Mononuclear cell (primary cell): ENCODE results near the gene SLC49A3. TPM values are rescaled to one million over a fixed set of nuclear protein-coding genes. Genes with fewer than 3 reads are reported as not detected.
"Not testable (repeated sequence)": the region's sequence is repeated elsewhere in the genome, so short reads cannot be mapped to it uniquely, and the experiment has no call there.

Experiments used
- H3K27me3 ChIP-seq: 2 replicates; pipeline ENCODE4 v1.6.0; 2011; ENCODE audit warnings: low read length, control low read depth; ENCODE audit not compliant: insufficient read depth
- H3K4me1 ChIP-seq: 2 replicates; pipeline ENCODE4 v1.5.1; 2011; ENCODE audit warnings: mild to moderate bottlenecking, low read length, control low read depth; ENCODE audit not compliant: insufficient read depth
- H3K4me3 ChIP-seq: 2 replicates; pipeline ENCODE4 v1.5.1; 2011; ENCODE audit warnings: mild to moderate bottlenecking, low read length, moderate library complexity
- H3K9me3 ChIP-seq: 2 replicates; pipeline ENCODE4 v1.5.1; 2011; ENCODE audit warnings: low read depth, mild to moderate bottlenecking, control low read depth, low read length
- total RNA-seq: library from RNA; depleted of rRNA; stranded (reverse); fragments of >200 nt; gene quantifications from one replicate; pipeline ENCODE4 v1.2.3, GENCODE V29; 2012

The SLC49A3 gene
- 2.9 TPM for total RNA-seq

DNA sequence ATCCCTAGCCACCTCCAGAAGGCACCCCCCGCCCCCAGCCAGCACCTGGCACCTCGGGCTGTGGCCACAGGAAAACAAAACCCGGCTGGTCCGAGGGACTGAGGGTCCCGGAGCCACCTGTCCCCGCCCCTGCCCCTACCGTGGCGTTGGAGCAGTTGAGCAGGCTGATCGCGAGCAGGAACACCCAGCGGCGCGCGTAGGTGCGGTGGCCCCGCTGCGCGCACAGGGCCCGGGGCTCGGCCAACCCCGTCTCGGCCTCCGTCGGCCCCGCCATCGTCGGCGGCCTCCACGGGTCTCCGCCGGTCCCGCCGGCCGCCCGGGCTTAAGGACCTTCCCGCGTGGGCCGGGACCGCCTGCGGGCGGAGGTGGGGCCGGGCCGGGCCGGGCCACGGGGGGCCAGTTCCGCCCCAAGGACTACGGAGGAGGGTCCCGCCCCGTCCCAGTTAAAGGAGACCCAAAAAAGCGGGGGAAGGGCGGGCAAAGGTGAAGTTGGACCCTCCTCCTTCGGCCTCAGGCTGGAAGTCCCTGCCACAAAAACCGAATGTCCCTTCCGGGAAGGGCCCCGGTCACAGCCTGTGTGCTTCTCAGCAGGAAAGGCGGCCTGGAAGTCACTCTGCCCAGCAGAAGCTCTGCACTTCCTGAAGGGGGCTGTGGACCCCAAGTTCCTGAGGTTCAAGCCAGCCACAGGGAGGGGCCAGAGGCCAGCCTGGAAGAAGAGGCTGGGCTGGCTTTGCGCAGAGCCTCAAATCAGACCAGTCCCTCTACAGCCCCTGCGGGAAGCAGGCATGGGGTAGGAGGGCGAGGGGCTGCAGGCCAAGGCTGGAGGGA, at the start of gene SLC49A3:
Gene SLC49A3 (minus strand): TSS at position 298 of the 828 bp plus-strand sequence. CDS start 24 bp downstream, at position 274.
- Histone ChIP-seq H3K27me3 (no peaks in the 10 kb centered on the region), H3K4me1 (peaks cover 40% of the 10 kb centered on the region), H3K9me3 (no peaks in the 10 kb centered on the region), H3K4me3 (peak within 1 kb of the TSS; percentile 36)

DNA sequence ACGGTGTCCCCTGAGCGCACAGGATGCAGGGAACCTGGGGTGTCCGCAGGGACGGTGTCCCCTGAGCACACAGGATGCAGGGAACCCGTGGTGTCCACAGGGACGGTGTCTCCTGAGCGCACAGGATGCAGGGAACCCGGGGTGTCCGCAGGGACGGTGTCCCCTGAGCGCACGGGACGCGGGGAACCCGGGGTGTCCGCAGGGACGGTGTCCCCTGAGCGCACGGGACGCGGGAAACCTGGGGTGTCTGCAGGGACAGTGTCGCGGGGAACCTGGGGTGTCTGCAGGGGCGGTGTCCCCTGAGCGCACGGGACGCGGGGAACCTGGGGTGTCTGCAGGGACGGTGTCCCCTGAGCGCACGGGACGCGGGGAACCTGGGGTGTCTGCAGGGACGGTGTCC, 47.6 kb upstream of the SLC49A3 start:
- H3K4me3 ChIP-seq, H3K27me3 ChIP-seq, H3K4me1 ChIP-seq, H3K9me3 ChIP-seq: not testable (repeated sequence)

DNA sequence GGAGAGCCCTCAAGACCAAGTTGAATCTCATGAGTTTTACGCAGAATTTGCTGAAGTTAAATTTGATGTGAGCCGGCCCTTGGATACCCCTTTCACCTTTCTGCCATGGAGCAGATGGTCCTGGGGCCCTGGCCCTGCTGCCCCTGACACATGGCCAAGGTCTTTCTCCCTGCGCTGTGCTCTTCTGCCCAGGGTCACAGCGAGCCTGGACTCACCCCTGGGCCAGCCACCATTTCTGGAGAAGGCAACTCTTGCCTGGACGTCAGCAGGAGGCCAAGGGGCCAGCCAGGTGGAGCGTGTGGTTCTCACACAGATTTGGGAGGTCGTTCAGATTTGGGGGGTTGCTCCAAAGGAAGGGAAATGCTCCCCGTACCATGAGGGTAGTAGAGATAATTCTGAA, 46.6 kb upstream of the SLC49A3 start:
- Histone ChIP-seq H3K27me3 (no peaks in the 10 kb centered on the region), H3K9me3 (no peaks in the 10 kb centered on the region), H3K4me1 (no peaks in the 10 kb centered on the region), H3K4me3 (no peak overlapping the region)

DNA sequence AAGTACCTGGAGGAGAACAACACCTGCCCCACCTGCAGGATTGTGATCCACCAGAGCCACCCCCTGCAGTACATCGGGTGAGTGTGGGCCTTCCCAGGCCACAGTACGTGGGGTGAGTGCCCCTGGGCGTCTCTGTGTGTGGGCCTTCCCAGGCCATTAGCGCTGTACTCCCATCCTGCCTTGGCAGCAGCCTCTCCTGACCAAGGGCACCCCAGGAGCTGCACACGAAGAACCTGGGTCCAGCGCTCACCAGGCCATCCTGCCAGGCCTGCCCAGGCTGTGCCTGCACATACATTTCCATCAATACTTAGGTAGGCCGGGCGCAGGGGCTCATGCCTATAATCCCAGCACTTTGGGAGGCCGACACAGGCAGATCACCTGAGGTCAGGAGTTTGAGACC, 46.0 kb upstream of the SLC49A3 start:
- Histone ChIP-seq H3K4me1 (no peaks in the 10 kb centered on the region), H3K9me3 (no peaks in the 10 kb centered on the region), H3K27me3 (no peaks in the 10 kb centered on the region), H3K4me3 (no peak overlapping the region)

DNA sequence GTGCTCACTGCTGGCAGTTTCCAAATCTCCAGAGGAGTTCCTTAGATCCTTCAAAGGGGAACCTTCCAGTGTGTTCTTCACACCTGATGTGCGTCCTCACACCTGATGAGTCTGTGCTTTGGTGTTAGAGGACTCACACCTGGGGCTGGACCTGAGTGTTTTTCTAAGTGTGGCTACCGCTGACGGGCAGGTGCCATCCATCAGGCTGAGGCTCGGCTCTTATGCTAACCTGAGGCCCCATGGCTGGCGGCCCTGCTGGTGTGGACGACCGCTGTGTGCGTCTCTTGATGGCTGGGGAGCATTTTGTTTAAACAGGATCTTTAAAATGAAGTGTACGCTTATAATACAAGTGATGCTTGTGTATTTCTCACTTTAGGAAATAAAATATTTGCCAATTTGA, 45.1 kb upstream of the SLC49A3 start:
- Histone ChIP-seq H3K4me3 (no peak overlapping the region), H3K9me3 (no peaks in the 10 kb centered on the region), H3K27me3 (no peaks in the 10 kb centered on the region), H3K4me1 (no peaks in the 10 kb centered on the region)

DNA sequence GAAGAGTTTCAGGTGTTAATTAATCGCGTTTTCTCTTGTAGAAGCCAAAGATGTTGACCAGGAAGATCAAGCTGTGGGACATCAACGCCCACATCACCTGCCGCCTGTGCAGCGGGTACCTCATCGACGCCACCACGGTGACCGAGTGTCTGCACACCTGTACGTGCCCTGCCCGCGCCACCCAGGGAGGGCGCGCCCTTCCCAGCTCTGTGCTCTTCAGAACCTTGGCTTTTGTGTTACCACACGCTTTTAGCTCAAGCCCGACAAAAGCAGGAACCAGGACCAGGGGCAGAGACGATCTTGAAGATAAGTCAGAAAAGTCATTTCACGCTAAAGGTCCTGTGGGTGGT, 44.7 kb upstream of the SLC49A3 start:
- H3K4me3 ChIP-seq, result no peak overlapping the region
- H3K4me1 ChIP-seq, result no peaks in the 10 kb centered on the region
- no peaks in the 10 kb centered on the region for H3K9me3 ChIP-seq
- no peaks in the 10 kb centered on the region for H3K27me3 ChIP-seq

DNA sequence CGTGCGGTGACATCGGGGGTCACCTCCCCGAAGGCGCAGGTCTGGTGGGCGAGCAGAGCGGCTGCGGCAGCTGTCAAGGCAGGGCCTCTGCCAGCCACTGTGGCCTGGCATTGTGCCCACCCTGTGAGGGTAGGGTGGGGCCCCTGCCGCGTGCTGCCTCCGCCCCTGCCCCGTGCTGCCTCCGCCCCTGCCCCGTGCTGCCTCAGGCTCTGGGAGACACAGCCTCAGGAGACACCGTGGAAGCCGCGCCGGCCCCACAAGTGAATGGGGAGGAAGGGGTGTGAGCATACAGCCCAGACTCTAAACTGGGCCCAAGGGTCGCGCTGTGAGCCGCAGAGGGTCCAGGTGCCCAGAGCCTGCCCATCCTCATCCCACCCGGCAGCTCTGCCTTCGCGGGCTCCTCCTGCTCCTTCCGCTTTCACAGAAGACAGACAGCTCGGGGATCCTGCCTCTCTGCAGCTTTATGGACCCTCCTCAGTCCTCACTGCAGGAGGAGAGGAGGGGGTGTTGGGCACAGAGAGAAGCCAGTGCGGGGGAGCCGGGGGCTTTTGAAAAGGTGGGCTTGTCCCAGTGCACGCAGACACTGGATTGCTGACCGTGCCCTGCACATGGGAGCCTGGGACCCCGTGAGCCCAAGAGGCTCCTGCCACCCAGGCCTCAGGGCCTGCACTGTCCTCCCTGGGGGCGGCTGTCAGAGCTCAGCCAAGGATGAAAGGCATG, 44.1 kb upstream of the SLC49A3 start:
- no peaks in the 10 kb centered on the region for H3K9me3 ChIP-seq
- H3K4me1 ChIP-seq, result no peaks in the 10 kb centered on the region
- H3K27me3 ChIP-seq, result no peaks in the 10 kb centered on the region
- H3K4me3 ChIP-seq, result no peak overlapping the region

DNA sequence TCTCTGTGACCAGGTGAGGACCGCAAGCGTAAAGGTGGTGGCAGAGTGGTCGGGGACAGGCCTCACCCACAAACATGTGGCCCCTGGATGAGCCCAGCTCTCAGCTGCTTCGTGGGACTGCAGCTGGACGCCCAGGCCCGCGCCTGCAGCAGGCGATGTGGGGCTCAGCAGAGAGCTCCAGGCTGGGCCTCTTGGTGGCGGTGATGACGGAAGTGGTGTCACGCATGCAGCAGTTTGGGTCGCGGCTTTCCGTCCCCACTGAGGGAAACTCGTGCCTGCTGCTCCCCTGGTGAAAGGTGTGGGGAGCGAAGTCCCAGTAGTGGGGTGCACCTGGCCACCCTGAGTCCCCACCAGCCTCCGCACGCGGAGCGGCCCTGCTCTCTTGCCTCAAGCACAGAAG, 43.5 kb upstream of the SLC49A3 start:
- Histone ChIP-seq H3K4me1 (no peaks in the 10 kb centered on the region), H3K27me3 (no peaks in the 10 kb centered on the region), H3K9me3 (no peaks in the 10 kb centered on the region)

DNA sequence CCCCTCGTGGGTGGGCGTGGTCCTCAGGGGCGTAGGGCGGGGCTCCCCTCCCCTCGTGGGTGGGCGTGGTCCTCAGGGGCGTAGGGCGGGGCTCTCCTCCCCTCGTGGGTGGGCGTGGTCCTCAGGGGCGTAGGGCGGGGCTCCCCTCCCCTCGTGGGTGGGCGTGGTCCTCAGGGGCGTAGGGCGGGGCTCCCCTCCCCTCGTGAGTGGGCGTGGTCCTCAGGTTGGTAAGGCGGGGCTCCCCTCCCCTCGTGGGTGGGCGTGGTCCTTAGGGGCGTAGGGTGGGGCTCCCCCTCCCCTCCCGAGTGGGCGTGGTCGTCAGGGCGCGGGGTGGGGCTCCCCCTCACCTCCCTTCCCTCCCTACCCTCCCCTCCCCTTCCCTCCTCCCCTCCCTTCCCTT, 43.0 kb upstream of the SLC49A3 start:
- not testable (repeated sequence) for H3K27me3 ChIP-seq, H3K9me3 ChIP-seq, H3K4me1 ChIP-seq, H3K4me3 ChIP-seq

More for the DNA sequence above, 43.5 kb upstream of the SLC49A3 start:
- H3K4me3 ChIP-seq, result no peak overlapping the region

DNA sequence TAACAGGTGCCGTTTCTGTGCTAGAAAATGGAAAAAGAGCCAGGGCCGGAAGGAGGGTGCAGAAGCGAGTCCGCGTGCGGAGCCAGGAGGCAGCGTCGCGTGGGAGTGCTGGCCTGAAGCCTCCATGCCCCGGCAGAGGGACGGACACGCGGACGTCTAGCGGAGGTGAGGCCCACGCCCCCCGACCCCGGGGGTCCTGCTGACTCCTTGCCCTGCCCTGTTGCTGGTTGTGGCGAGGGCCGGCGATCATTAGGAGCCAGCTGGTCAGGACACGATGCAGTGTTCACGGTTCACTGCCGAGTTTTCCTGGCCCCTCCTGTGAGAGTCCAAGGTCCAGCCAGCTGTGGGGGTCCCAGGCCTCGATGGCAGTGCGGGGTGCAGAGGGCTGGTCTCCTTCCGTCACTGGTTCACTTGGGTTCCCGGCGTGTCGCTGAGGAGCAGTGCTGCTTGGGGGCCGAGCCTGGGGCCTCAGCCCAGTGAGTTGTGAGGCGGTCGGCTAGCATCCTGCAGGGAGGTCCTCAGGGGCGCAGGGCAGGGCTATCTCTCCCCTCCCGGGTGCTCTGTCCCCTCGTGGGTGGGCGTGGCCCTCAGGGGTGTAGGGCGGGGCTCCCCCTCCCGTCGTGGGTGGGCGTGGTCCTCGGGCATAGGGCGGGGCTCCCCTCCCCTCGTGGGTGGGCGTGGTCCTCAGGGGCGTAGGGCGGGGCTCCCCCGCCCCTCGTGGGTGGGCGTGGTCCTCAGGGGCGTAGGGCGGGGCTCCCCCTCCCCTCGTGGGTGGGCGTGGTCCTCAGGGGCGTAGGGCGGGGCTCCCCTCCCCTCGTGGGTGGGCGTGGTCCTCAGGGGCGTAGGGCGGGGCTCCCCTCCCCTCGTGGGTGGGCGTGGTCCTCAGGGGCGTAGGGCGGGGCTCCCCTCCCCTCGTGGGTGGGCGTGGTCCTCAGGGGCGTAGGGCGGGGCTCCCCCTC, 42.3 kb upstream of the SLC49A3 start:
- not testable (repeated sequence) for H3K4me3 ChIP-seq, H3K9me3 ChIP-seq, H3K27me3 ChIP-seq, H3K4me1 ChIP-seq

DNA sequence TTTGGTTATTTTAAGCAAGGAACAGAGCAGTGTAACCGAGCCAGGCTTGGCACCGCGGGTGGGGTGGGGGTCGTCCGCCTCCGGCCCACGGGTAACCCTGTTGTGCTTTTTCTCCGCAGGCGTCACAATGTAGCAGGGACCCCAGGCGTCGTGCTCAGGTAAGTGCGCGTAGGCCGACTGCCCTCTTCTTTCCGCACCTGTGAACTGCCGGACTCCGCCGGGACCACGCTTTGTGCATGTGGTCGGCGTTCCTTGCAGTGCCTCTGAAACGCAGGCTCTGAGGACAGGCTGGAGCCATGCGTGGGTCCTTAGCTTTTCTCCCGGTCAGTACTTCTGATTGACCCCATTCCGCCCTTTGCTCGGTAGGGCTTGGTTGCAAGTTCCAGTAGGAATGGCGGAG, 41.6 kb upstream of the SLC49A3 start:
- peaks cover 3% of the 10 kb centered on the region for H3K4me1 ChIP-seq
- H3K27me3 ChIP-seq, result no peaks in the 10 kb centered on the region
- H3K9me3 ChIP-seq, result no peaks in the 10 kb centered on the region
- H3K4me3 ChIP-seq, result no peak overlapping the region

DNA sequence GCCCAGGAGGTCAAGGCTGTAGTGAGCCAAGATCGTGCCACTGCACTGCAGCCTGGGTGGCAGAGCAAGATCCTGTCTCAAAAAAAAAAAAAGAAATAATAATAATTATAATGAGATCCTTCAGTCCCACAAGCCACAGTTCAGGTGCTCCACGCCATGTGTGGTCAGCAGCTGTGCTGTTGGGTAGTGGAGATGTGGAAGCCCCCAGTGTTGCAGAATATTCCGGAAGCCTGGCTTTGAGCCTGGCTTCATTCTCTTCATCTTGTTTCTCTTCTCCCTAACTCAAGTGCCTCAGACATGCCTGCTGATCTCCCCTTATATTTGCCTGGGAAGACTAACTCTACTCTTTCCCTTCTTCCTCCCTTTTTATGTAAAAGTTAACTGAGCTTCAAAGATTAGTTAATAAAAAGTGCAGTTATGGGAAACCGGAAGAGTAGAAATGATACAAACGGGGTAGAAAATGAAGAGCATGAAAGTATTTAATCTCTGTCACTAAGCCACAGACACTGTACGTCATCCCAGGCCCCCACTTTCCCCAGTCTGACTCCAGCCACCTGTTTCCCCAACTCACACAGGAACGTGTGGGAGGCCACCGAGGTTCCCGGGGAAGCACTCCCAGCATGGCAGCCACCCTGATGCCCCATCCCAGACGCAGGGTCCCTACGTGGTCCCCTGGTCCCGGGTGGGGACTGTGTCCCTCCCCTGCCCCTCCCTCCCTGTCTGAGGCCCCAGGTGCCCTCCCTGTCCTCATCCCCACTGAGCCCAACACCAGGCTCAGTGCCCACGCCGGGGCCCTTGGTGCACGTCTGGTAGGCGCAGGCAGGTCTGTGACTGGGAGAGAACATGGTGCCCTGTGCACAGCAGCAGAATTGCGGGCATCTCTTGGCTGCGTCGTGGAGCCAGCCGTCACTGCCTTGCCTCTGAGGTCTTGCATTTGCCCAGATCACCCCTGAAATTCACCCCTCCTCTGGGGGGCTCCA, 40.7 kb upstream of the SLC49A3 start:
- H3K4me3 ChIP-seq, result no peak overlapping the region
- H3K27me3 ChIP-seq, result no peaks in the 10 kb centered on the region
- H3K9me3 ChIP-seq, result no peaks in the 10 kb centered on the region
- H3K4me1 ChIP-seq, result peaks cover 3% of the 10 kb centered on the region

DNA sequence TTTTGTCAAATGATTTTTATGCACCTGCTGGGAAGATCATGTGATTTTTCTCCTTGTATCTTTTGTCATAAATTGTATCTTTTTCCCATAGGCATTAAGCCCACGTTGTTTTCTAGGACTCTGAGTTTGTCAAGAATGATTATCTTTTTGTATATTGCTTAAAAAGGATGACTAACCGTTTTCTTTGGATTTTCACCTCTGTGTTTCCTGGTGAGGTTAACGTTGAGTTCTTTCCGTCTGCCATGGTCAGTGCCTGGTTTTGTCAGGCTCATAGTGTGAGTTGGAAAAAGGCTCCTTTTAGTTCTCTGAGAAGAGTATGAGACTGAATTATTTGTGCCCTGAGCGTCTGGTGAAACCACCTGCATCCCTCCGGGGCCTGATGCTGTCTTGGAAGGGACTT, 38.6 kb upstream of the SLC49A3 start:
- Histone ChIP-seq H3K4me3 (no peak overlapping the region), H3K4me1 (peaks cover 3% of the 10 kb centered on the region), H3K27me3 (no peaks in the 10 kb centered on the region), H3K9me3 (no peaks in the 10 kb centered on the region)

DNA sequence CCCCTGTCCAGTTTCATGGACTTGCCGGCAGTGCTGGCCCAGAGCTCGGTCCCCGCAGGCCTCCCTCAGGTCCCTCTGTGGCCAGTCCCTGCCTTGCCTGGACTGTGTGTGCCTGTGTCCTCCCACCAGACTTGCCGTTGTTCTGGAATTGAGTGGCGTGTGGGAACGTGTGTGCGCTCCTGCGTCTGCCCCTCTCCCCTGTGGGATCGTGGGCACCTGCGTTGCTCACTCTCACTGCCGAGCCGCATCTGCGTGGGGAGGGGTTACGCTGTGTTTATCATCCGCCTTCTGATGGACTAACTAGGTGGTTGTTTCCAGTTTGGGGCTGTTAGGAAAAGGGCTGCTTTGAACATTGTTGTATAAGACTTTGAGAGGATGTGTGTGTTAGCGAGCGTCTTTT, 37.9 kb upstream of the SLC49A3 start:
- H3K4me3 ChIP-seq, result no peak overlapping the region
- H3K9me3 ChIP-seq, result no peaks in the 10 kb centered on the region
- no peaks in the 10 kb centered on the region for H3K27me3 ChIP-seq
- peaks cover 3% of the 10 kb centered on the region for H3K4me1 ChIP-seq
